Effector memory CD4-positive, alpha-beta T cell (primary cell): ENCODE data around the gene ZNF821.

Experiments used
- DNase-seq, 3 donors: peaks; one replicate each; pipeline ENCODE4 v3.0.0-alpha.2; 2020
- H3K27ac ChIP-seq: 2 replicates; pipeline ENCODE4 v1.7.0; 2013; ENCODE audit warnings: mild to moderate bottlenecking, low read length, moderate library complexity; ENCODE audit not compliant: insufficient read depth, poor library complexity, severe bottlenecking
- H3K27me3 ChIP-seq: replicated peaks from 2 replicates; pipeline ENCODE4 v1.7.0; 2013; ENCODE audit warnings: mild to moderate bottlenecking, low read length; ENCODE audit not compliant: insufficient read depth, control insufficient read depth, poor library complexity, severe bottlenecking
- H3K36me3 ChIP-seq: 2 replicates; pipeline ENCODE4 v1.7.0; 2013; ENCODE audit warnings: mild to moderate bottlenecking, low read length, moderate library complexity; ENCODE audit not compliant: control insufficient read depth, insufficient read depth
- H3K4me1 ChIP-seq: 2 replicates; pipeline ENCODE4 v1.7.0; 2013; ENCODE audit warnings: low read length, mild to moderate bottlenecking; ENCODE audit not compliant: control insufficient read depth, insufficient read depth, poor library complexity, severe bottlenecking
- H3K4me3 ChIP-seq: 2 replicates; pipeline ENCODE4 v1.7.0; 2013; ENCODE audit warnings: low read length, low read depth, mild to moderate bottlenecking; ENCODE audit not compliant: insufficient read depth, poor library complexity, severe bottlenecking
- H3K9me3 ChIP-seq: 2 replicates; pipeline ENCODE4 v1.7.0; 2013; ENCODE audit warnings: mild to moderate bottlenecking, low read length, moderate library complexity; ENCODE audit not compliant: control insufficient read depth

Gene ZNF821

DNA sequence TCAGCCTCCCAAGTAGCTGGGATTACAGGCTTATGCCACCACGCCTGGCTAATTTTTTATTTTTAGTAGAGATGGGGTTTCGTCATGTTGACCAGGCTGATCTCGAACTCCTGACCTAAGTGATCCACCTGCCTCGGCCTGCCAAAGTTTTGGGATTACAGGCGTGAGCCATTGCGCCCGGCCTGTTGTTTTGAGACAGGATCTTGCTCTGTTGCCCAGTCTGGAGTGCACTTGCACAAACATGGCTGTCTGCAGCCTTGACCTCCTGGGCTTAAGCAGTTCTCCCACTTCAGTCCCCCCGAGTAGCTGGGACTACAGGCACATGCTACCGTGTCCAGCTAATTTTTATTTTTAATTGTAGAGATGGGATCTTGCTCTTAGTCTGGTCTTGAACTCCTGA lies 20.3 kb upstream of the ZNF821 start:
- Histone ChIP-seq H3K4me3 (no peak overlapping the region), H3K27me3 (no peaks in the 10 kb centered on the region), H3K27ac (no peak overlapping the region), H3K36me3 (no peaks in the 10 kb centered on the region), H3K9me3 (no peaks in the 10 kb centered on the region), H3K4me1 (peaks cover 22% of the 10 kb centered on the region)
- no peak for DNase-seq

DNA sequence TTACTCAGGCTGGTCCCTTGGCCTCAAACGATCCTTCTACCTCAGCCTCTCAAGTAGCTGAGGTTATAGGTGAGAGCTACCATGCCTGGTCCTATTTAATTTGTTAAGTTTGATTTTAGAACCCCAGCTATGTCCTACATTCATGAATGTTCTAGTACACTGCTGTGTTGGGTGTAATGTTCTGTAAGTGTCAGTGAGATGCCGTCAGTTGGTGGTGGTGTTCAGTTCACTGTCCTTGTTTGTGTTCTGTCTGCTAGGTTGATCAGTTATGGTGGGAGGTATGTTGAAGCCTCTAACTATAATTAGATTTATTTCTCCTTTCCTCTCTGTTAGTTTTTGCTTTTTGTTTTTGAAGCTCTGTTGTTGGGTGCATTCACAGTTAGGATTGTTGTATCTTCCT lies 19.6 kb upstream of the ZNF821 start:
- no peak overlapping the region for H3K27ac ChIP-seq
- no peaks in the 10 kb centered on the region for H3K9me3 ChIP-seq
- H3K4me3 ChIP-seq: no peak overlapping the region
- no peak for DNase-seq
- peaks cover 29% of the 10 kb centered on the region for H3K4me1 ChIP-seq
- no peaks in the 10 kb centered on the region for H3K27me3 ChIP-seq
- no peaks in the 10 kb centered on the region for H3K36me3 ChIP-seq

DNA sequence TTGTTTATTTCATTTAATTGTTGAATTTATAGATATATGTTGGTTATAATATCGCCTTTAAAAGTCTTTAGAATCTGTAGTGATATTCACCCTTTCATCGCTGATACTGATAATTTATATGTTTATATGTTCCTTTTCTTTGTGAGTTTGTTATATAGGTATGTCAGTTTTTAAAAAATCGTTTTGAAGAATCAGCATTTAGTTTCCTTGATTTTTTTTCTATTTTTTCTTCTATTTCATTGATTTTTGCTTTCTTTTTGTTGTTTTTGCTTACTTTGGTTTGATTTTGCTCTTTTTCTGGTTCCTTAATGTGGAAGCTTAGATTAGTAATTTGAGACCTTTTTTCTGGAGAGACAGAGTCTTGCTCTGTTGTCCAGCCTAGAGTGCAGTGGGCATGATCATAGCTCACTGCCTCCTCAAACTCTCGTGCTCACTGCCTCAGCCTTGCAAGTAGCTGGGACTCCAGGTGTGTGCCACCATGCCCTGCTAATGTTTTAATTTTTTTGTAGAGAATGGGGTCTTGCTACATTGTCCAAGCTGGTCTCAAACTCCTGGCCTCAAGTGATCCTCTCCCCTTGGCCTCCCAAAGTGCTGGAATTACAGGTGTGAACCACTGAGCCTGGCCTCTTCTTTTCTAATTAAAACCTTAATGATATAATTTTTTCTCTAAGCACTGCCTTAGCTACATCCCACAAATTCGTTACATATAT lies 18.8 kb upstream of the ZNF821 start:
- no peaks in the 10 kb centered on the region for H3K27me3 ChIP-seq
- H3K27ac ChIP-seq: no peak overlapping the region
- no peaks in the 10 kb centered on the region for H3K36me3 ChIP-seq
- peaks cover 29% of the 10 kb centered on the region for H3K4me1 ChIP-seq
- no peak overlapping the region for H3K4me3 ChIP-seq
- no peak for DNase-seq
- no peaks in the 10 kb centered on the region for H3K9me3 ChIP-seq

DNA sequence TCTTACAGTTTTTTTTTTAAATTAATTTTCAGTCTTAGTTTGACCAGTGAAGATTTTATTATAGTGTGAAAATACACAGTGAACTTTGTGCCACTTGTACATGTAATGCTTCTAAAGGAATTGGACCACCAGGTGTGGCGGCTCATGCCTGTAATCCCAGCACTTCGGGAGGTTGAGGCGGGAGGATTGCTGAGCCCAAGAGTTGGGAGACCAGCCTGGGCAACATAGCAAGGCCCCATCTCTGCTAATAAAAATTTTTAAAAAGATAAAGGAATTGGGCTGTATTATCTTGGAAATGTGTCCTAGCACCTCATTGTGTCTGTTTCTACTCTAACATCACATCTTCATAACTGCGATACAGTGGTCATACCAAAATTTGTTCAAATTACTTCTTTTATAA lies 15.2 kb upstream of the ZNF821 start:
- DNase-seq: no peak
- no peak overlapping the region for H3K27ac ChIP-seq
- no peaks in the 10 kb centered on the region for H3K9me3 ChIP-seq
- H3K4me3 ChIP-seq: no peak overlapping the region
- H3K36me3 ChIP-seq: no peaks in the 10 kb centered on the region
- H3K4me1 ChIP-seq: peaks cover 33% of the 10 kb centered on the region
- no peaks in the 10 kb centered on the region for H3K27me3 ChIP-seq

DNA sequence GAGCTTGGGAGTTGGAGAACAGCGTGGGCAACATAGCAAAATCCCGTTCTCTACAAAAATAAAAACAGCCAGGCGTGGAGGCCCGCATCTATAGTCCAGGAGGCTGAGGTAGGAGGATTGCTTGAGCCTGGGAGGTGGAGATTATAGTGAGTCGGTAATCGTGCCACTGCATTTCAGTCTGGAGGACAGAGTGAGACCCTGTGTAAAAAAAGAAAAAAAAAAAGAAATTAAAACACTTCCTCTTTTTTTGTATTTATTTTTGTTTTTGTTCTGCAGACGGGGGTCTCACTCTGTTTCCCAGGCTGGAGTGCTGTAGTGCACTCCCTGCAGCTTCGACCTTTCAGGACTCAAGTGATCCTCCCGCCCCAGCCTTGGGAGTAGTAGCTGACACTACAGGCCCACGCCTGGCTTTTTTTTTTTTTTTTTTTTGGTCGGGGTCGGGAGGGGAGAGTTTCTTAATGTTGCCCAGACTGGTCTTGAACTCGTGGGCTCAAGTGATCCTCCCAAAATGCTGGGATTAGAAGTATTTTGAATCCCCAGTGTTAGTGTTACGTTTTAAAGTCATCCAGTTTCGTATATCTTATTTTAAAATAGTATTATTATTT lies 12.9 kb upstream of the ZNF821 start:
- Histone ChIP-seq H3K4me1 (peaks cover 33% of the 10 kb centered on the region), H3K27ac (peak overlapping the region; percentile 97), H3K36me3 (no peaks in the 10 kb centered on the region), H3K4me3 (peak overlapping the region; percentile 98), H3K9me3 (no peaks in the 10 kb centered on the region), H3K27me3 (no peaks in the 10 kb centered on the region)
- DNase-seq: no peak

DNA sequence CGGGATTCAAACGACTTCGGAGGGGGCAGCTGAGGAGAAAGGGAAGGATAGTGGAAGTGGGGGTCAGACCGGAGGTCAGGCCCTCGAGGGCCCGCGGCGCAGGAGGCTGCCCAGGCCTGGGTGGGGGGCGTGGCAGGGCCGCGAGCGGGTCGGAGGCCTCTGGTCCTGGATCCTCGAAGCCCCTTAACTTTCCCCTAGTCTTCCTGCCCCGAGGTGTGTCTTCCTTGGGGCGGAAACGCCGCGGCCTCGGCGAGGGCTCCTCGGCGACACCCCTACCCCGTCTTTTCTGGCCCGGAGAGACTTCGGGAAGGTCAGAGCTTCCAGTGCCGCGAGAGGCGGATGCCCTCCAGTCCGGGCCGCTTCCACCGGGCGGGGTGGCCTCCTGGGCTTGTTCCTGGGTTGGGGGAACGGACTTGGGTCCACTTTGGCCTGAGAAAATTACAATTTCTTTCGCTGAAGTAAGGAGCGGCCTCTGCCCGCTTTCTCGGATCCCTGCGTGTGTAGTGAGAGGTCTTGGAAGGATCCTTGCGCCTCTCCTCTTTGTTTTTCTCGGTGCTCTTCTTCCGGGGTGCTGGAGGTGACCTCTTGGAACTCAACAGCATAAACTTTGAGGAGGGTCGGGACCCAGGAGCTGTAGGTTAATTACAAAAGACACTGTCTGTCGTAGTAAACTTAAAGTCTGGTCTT lies 11.8 kb upstream of the ZNF821 start:
- peak in 1 of 3 donors; percentile 10 for DNase-seq
- Histone ChIP-seq H3K4me3 (peak overlapping the region; percentile 98), H3K27me3 (no peaks in the 10 kb centered on the region), H3K4me1 (peaks cover 31% of the 10 kb centered on the region), H3K27ac (peak overlapping the region; percentile 97), H3K9me3 (no peaks in the 10 kb centered on the region), H3K36me3 (no peaks in the 10 kb centered on the region)

DNA sequence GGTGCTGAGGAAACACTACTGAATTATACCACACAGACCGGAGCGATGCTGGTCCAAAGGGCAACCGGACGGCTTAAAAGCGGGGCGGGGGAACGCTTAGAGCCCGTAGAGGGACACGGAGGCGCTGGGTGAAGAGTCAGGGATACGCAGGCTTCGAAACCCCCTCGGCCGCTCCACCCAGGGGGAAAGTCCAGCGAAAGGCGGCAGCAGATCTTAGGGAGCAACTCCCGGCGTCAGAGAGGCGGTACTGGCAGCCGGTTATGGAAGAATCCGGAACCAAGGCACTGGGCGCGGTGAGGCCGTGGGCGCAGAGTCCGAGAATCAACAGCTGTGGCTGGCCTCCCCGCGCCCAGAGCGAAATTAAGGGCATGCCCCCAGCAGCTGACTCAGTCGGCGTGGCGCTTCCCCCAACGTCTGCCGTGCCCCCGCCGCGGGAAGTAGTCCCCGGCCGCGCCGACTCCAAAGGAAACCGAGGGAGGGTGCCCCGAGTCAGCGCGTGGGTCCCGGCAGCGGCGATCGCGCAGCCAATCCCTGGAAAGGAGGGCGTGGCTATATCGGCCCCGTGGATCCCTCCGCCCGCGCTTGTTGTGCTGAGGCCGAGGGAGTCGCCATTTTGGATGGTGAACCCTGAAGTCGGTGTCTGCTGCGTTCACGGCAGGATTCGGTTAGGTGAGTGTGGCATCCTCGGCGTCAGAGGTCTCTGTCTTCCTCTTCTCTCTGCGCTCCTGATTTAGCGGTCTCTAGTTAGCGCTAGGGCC lies 11.1 kb upstream of the ZNF821 start, which contains the start of gene IST1:
IST1 (plus strand) TSS at position 611 of the 758 bp plus-strand sequence. CDS start 20,110 bp downstream, outside the sequence.
- H3K9me3 ChIP-seq: no peaks in the 10 kb centered on the region
- H3K27ac ChIP-seq: peak within 1 kb of the TSS; percentile 97
- H3K27me3 ChIP-seq: no peaks in the 10 kb centered on the region
- peaks cover 28% of the 10 kb centered on the region for H3K4me1 ChIP-seq
- DNase-seq: peak; percentile 96 to 97 (median 97)
- no peaks in the 10 kb centered on the region for H3K36me3 ChIP-seq
- peak within 1 kb of the TSS; percentile 98 for H3K4me3 ChIP-seq

DNA sequence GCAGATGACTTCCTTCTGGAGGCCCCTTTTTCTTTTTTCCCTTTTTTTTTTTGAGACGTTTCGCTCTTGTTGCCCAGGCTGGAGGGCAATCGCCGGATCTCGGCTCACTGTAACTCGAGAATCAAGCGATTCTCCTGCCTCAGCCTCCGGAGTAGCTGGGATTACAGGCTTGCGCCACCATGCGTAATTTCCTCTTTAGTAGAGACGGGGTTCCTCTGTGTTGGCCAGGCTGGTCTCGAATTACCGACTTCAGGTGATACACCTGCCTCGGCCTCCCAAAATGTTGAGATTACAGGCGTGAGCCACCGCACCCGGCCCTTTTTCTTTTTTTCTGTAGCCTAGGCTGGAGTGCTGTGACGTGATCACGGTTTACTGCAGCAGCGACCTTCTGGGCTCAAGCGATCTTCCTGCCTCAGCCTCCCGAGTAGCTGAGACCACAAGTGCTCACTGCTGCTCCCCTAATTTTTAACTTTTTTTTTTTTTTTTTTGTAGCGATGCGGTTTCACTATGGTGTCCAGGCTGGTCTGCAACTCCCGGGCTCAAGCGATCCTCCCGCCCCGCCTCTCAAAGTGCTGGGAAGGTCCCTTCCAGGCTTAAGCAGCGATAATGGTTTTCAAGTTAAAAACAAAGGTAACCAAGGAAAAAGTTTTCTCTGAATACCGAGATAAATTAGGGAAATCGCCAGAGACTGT lies 10.4 kb upstream of the ZNF821 start:
- Histone ChIP-seq H3K4me1 (peaks cover 25% of the 10 kb centered on the region), H3K4me3 (peak overlapping the region; percentile 98), H3K9me3 (no peaks in the 10 kb centered on the region), H3K27ac (peak overlapping the region; percentile 97), H3K36me3 (no peaks in the 10 kb centered on the region), H3K27me3 (no peaks in the 10 kb centered on the region)
- DNase-seq: peak; percentile 13 to 36 (median 32)

DNA sequence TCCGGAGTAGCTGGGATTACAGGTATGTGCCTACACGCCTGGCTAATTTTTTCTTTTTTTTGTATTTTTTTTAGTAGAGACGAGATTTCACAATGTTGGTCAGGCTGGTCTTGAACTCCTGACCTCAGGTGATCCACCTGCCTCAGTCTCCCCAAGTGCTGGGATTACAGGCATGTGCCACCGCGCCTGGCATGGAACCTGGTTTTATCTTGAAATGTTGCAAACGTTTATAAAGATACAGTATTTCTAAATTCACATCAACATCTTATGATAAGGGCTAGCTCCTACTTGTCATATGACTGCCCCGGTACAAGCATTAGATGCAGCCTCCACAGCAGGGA lies 9.9 kb upstream of the ZNF821 start:
- no peaks in the 10 kb centered on the region for H3K9me3 ChIP-seq
- H3K27me3 ChIP-seq: no peaks in the 10 kb centered on the region
- H3K4me1 ChIP-seq: peaks cover 20% of the 10 kb centered on the region
- H3K27ac ChIP-seq: peak overlapping the region; percentile 97
- H3K4me3 ChIP-seq: peak overlapping the region; percentile 98
- DNase-seq: no peak
- no peaks in the 10 kb centered on the region for H3K36me3 ChIP-seq
